CD14-positive monocyte (primary cell): ENCODE results near the gene TNFRSF1A. TPM values are rescaled to one million over a fixed set of nuclear protein-coding genes. Genes with fewer than 3 reads are reported as not detected.

Experiments
- DNase-seq, 3 donors: peaks; one replicate each; pipeline ENCODE4 v3.0.0-alpha.2; 2011 to 2022
- H2AFZ ChIP-seq: 2 replicates; pipeline ENCODE4 v1.6.0; 2012; ENCODE audit warnings: mild to moderate bottlenecking, low read depth, low read length, inconsistent platforms; ENCODE audit not compliant: insufficient read depth, poor library complexity, severe bottlenecking
- H3K27ac ChIP-seq, 2 donors: 1 replicate in 1 of 2; 2 replicates in 1 of 2; pipeline ENCODE4 v1.5.1; 2012 to 2013; ENCODE audit warnings: low read length in 2 of 2, control low read depth in 1 of 2, inconsistent platforms in 1 of 2, low read depth in 1 of 2, mild to moderate bottlenecking in 1 of 2
- H3K27me3 ChIP-seq, 2 donors: one replicate each; pipeline versions ENCODE4 v1.6.0 to v1.6.1; 2011 to 2013; ENCODE audit warnings: low read length in 2 of 2; ENCODE audit not compliant: control insufficient read depth in 2 of 2, insufficient read depth in 2 of 2
- H3K36me3 ChIP-seq, 2 donors: replicated peaks in 1 of 2; 1 replicate in 1 of 2; 2 replicates in 1 of 2; pipeline versions ENCODE4 v1.5.1 to v1.6.1; 2012 to 2013; ENCODE audit warnings: low read length in 2 of 2, control low read depth in 1 of 2, inconsistent platforms in 1 of 2, mild to moderate bottlenecking in 1 of 2; ENCODE audit not compliant: insufficient read depth in 2 of 2, control insufficient read depth in 1 of 2
- H3K4me1 ChIP-seq, 2 donors: 1 replicate in 1 of 2; 2 replicates in 1 of 2; pipeline versions ENCODE4 v1.5.1 to v1.6.1; 2012 to 2013; ENCODE audit warnings: low read length in 2 of 2, control low read depth in 1 of 2, inconsistent platforms in 1 of 2, mild to moderate bottlenecking in 1 of 2, moderate library complexity in 1 of 2; ENCODE audit not compliant: insufficient read depth in 2 of 2, control insufficient read depth in 1 of 2
- H3K4me2 ChIP-seq: replicated peaks from 2 replicates; pipeline ENCODE3; 2012; ENCODE audit warnings: low read length, moderate library complexity, mild to moderate bottlenecking; ENCODE audit not compliant: poor library complexity, severe bottlenecking; ENCODE audit errors: extremely low read depth
- H3K4me3 ChIP-seq, 3 experiments: fragments of 200-600 bp in 1 of 3; sonication (generic) in 1 of 3; replicated peaks in 1 of 3; 1 replicate in 2 of 3; 2 replicates in 1 of 3; pipeline ENCODE4 v1.5.1; 2011 to 2013; ENCODE audit warnings: low read length in 3 of 3, mild to moderate bottlenecking in 3 of 3, control low read depth in 2 of 3, low read depth in 2 of 3, inconsistent platforms in 1 of 3, moderate library complexity in 1 of 3
- H3K79me2 ChIP-seq: 2 replicates; pipeline ENCODE4 v1.6.0; 2012; ENCODE audit warnings: mild to moderate bottlenecking, control low read depth, inconsistent platforms, low read length, moderate library complexity; ENCODE audit not compliant: insufficient read depth
- H3K9ac ChIP-seq: 2 replicates; pipeline ENCODE4 v1.6.0; 2017; ENCODE audit warnings: low read length, mild to moderate bottlenecking; ENCODE audit not compliant: insufficient read depth, poor library complexity, severe bottlenecking
- H3K9me3 ChIP-seq, 2 donors: replicated peaks in 1 of 2; 1 replicate in 1 of 2; 2 replicates in 1 of 2; pipeline versions ENCODE4 v1.5.1 to v1.6.1; 2012 to 2013; ENCODE audit warnings: low read length in 2 of 2, control low read depth in 1 of 2; ENCODE audit not compliant: control insufficient read depth in 1 of 2, insufficient read depth in 1 of 2
- H4K20me1 ChIP-seq: 2 replicates; pipeline ENCODE4 v1.6.0; 2012; ENCODE audit warnings: mild to moderate bottlenecking, low read length, control low read depth, moderate library complexity; ENCODE audit not compliant: insufficient read depth
- H3K27ac Mint-ChIP-seq, 7 donors: one replicate each; pipeline ENCODE4 v1.8.0; 2020; ENCODE audit warnings: mild to moderate bottlenecking in 7 of 7, mixed read lengths in 7 of 7, moderate library complexity in 6 of 7, inconsistent platforms in 2 of 7
- H3K27me3 Mint-ChIP-seq, 3 donors: one replicate each; pipeline ENCODE4 v1.8.0; 2021 to 2022; ENCODE audit warnings: low read depth in 3 of 3, mild to moderate bottlenecking in 3 of 3, mixed read lengths in 3 of 3, moderate library complexity in 3 of 3, inconsistent platforms in 1 of 3
- H3K36me3 Mint-ChIP-seq, 2 donors: one replicate each; pipeline ENCODE4 v1.8.0; 2020; ENCODE audit warnings: mixed read lengths in 2 of 2, inconsistent platforms in 1 of 2, mild to moderate bottlenecking in 1 of 2
- H3K4me1 Mint-ChIP-seq: one replicate; pipeline ENCODE4 v1.8.0; 2020; ENCODE audit warnings: mild to moderate bottlenecking, mixed read lengths
- H3K4me3 Mint-ChIP-seq, 2 donors: one replicate each; pipeline ENCODE4 v1.8.0; 2020; ENCODE audit warnings: mild to moderate bottlenecking in 2 of 2, mixed read lengths in 2 of 2, moderate library complexity in 1 of 2
- H3K9me3 Mint-ChIP-seq, 7 donors: one replicate each; pipeline ENCODE4 v1.8.0; 2020 to 2022; ENCODE audit warnings: mixed read lengths in 7 of 7, mild to moderate bottlenecking in 6 of 7, moderate library complexity in 6 of 7, inconsistent platforms in 2 of 7
- CTCF ChIP-seq: fragments of 200-600 bp; IDR thresholded peaks from one replicate; pipeline ENCODE4 v1.8.0; 2022; ENCODE audit warnings: antibody characterized with exemption, mild to moderate bottlenecking
- WGBS: methylation state at CpG from one replicate; pipeline ENCODE4 v1.1.5; 2013; ENCODE audit warnings: missing lambda C conversion rate; ENCODE audit not compliant: insufficient coverage; 5-methylcytosine and 5-hydroxymethylcytosine counted together
- intact Hi-C, 2 donors: fragments of 100-400 bp; cut with micrococcal nuclease; formaldehyde crosslinking; loops; one replicate each; pipeline versions ENCODE4 v1.15.0 to v1.15.1; 2023
- polyA plus RNA-seq, 3 donors: library from polyadenylated mRNA; depleted of rRNA in 1 of 3; unstranded in 2 of 3; stranded (reverse) in 1 of 3; fragments of 300-500 nt in 2 of 3; fragments of >200 nt in 1 of 3; fragmentation: Illumina TruSeq in 2 of 3; gene quantifications; 1 replicate in 2 of 3; 2 replicates in 1 of 3; pipeline ENCODE4 v1.2.3, GENCODE V29; 2012 to 2021

Gene TNFRSF1A
- polyA plus RNA-seq, 3 donors = 108 to 157 (median 152) TPM

GRCh38 chr12:6310771-6311610 is 30.9 kb downstream of the TNFRSF1A start:
- peak overlapping the region in 1 of 3 experiments; percentile 62 for H3K4me3 ChIP-seq
- H3K9me3 Mint-ChIP-seq = peaks cover 0 to 2% (median 0%) of the 10 kb centered on the region in 7 donors
- H3K4me1 Mint-ChIP-seq = peaks cover 26% of the 10 kb centered on the region
- H3K36me3 Mint-ChIP-seq = peaks cover 0 to 4% of the 10 kb centered on the region in 2 donors
- no peak overlapping the region for H3K27ac Mint-ChIP-seq
- H3K27me3 ChIP-seq = peaks cover 3 to 14% of the 10 kb centered on the region in 2 donors
- peak overlapping the region; percentile 71 for H3K4me2 ChIP-seq
- no peak overlapping the region for H3K27ac ChIP-seq
- intact Hi-C loops = no loop called here
- H3K9me3 ChIP-seq = no peaks in the 10 kb centered on the region
- H3K4me3 Mint-ChIP-seq = peak overlapping the region; percentile 45 to 55
- peaks cover 21 to 31% of the 10 kb centered on the region in 2 donors for H3K4me1 ChIP-seq
- WGBS = 11% methylated on average over 33 of the region's 43 CpGs
- no peaks in the 10 kb centered on the region for H3K79me2 ChIP-seq
- no peak for DNase-seq
- no peaks in the 10 kb centered on the region for H4K20me1 ChIP-seq
- no peak overlapping the region for H2AFZ ChIP-seq
- peak overlapping the region; percentile 46 for H3K9ac ChIP-seq
- no peak for TF ChIP-seq CTCF
- H3K27me3 Mint-ChIP-seq = peaks cover 16 to 36% (median 27%) of the 10 kb centered on the region in 3 donors
- no peaks in the 10 kb centered on the region for H3K36me3 ChIP-seq

GRCh38 chr12:6307529-6307928 is 34.3 kb downstream of the TNFRSF1A start:
- no peak for TF ChIP-seq CTCF
- Histone ChIP-seq H3K4me3 (no peak overlapping the region), H3K9ac (no peak overlapping the region), H3K27ac (no peak overlapping the region), H3K4me1 (peaks cover 21 to 31% of the 10 kb centered on the region in 2 donors), H3K9me3 (no peaks in the 10 kb centered on the region), H3K4me2 (peak overlapping the region; percentile 42), H3K36me3 (no peaks in the 10 kb centered on the region), H3K27me3 (peaks cover 3 to 14% of the 10 kb centered on the region in 2 donors), H4K20me1 (no peaks in the 10 kb centered on the region), H2AFZ (no peak overlapping the region), H3K79me2 (no peaks in the 10 kb centered on the region)
- H3K27ac Mint-ChIP-seq = peak overlapping the region in 6 of 7 donors; percentile 3 to 83 (median 37)
- H3K4me1 Mint-ChIP-seq = peaks cover 26% of the 10 kb centered on the region
- H3K9me3 Mint-ChIP-seq = peaks cover 0 to 4% (median 0%) of the 10 kb centered on the region in 7 donors
- DNase-seq = peak; percentile 47 to 71 (median 63)
- 26% methylated on average over 3 of the region's 5 CpGs for WGBS
- peaks cover 13 to 39% (median 25%) of the 10 kb centered on the region in 3 donors for H3K27me3 Mint-ChIP-seq
- intact Hi-C loops = no loop called here
- peak overlapping the region in 1 of 2 donors; percentile 67 for H3K4me3 Mint-ChIP-seq
- H3K36me3 Mint-ChIP-seq = peaks cover 0 to 4% of the 10 kb centered on the region in 2 donors
